Upper lobe of right lung (tissue), 1 donor: ENCODE data around the gene GPD1. TPM values are rescaled to one million over a fixed set of nuclear protein-coding genes. Genes with fewer than 3 reads are reported as not detected.
"Not testable (repeated sequence)": the region's sequence is repeated elsewhere in the genome, so short reads cannot be mapped to it uniquely, and the experiment has no call there.

ENCODE experiments used
- ATAC-seq: fragments of 200-7000 bp; cut with Tn5 transposase; one replicate; pipeline ENCODE4 v1.9.1; 2020; ENCODE audit warnings: mild to moderate bottlenecking, moderate library complexity
- DNase-seq: peaks from one replicate; pipeline ENCODE4 v3.0.0-alpha.2; 2020
- H3K27ac ChIP-seq: fragments of 200-600 bp; one replicate; pipeline ENCODE4 v1.8.0; 2022
- H3K27me3 ChIP-seq: fragments of 200-600 bp; one replicate; pipeline ENCODE4 v1.8.0; 2022; ENCODE audit warnings: mild to moderate bottlenecking
- H3K36me3 ChIP-seq: fragments of 200-600 bp; one replicate; pipeline ENCODE4 v1.8.0; 2022
- H3K4me1 ChIP-seq: fragments of 200-600 bp; one replicate; pipeline ENCODE4 v1.8.0; 2022
- H3K4me3 ChIP-seq: fragments of 200-600 bp; one replicate; pipeline ENCODE4 v1.8.0; 2022; ENCODE audit warnings: mild to moderate bottlenecking
- H3K9me3 ChIP-seq: fragments of 200-600 bp; one replicate; pipeline ENCODE4 v1.8.0; 2022
- intact Hi-C: fragments of 100-400 bp; cut with DNase I; formaldehyde crosslinking; loops from one replicate; pipeline ENCODE4 v1.11.0; 2022
- total RNA-seq: library from RNA; stranded (reverse); fragmentation: NEBNext Ultra II Directional; extraction: Animal tissue kit (Norgen Biotek cat#: 25700); gene quantifications from one replicate; pipeline ENCODE4 v1.2.1, GENCODE V29; 2021
- TF ChIP-seq, protein P1 (sequence below): fragments of 200-600 bp; IDR thresholded peaks from one replicate; pipeline ENCODE4 v1.8.0; 2022; ENCODE audit warnings: antibody characterized with exemption
- donor health status: DM: no; HTN: yes; CAD: no; lungs with severe emphysema.

The GPD1 gene
- total RNA-seq, 1 donor from 2014 or later, result 32.9 TPM

DNA sequence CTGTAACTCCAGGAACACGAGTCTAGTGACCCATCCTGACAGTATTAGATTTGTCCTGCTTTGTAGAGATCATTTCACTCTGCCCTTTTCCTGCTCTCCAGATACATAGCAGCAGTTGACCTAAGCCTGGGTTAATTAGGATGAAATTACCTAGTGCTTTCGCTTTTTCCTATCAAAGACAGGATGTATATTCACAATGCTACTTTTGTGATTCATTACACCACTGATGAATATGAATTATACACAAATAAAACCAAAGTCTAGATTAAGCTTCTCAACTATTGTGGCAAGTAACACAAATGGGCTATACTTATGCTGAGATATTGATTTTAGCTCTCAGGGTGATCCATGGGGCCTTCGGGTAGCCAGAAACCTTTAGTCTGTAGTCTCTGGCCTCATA lies 45.5 kb downstream of the GPD1 start:
- intact Hi-C loops, result no loop called here
- Histone ChIP-seq H3K4me3 (no peak overlapping the region), H3K36me3 (peaks cover 5% of the 10 kb centered on the region), H3K27ac (no peak overlapping the region), H3K9me3 (no peaks in the 10 kb centered on the region), H3K27me3 (no peaks in the 10 kb centered on the region), H3K4me1 (no peaks in the 10 kb centered on the region)
- ATAC-seq (no peak), DNase-seq (no peak)
- TF ChIP-seq, protein P1, sequence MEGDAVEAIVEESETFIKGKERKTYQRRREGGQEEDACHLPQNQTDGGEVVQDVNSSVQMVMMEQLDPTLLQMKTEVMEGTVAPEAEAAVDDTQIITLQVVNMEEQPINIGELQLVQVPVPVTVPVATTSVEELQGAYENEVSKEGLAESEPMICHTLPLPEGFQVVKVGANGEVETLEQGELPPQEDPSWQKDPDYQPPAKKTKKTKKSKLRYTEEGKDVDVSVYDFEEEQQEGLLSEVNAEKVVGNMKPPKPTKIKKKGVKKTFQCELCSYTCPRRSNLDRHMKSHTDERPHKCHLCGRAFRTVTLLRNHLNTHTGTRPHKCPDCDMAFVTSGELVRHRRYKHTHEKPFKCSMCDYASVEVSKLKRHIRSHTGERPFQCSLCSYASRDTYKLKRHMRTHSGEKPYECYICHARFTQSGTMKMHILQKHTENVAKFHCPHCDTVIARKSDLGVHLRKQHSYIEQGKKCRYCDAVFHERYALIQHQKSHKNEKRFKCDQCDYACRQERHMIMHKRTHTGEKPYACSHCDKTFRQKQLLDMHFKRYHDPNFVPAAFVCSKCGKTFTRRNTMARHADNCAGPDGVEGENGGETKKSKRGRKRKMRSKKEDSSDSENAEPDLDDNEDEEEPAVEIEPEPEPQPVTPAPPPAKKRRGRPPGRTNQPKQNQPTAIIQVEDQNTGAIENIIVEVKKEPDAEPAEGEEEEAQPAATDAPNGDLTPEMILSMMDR, result no peak

- Histone ChIP-seq H3K27ac (no peak overlapping the region), H3K4me1 (no peaks in the 10 kb centered on the region), H3K4me3 (no peak overlapping the region), H3K27me3 (no peaks in the 10 kb centered on the region), H3K9me3 (no peaks in the 10 kb centered on the region), H3K36me3 (peaks cover 5% of the 10 kb centered on the region)
- DNase-seq (no peak), ATAC-seq (no peak)
- TF ChIP-seq, protein P1, result no peak
- intact Hi-C loops, result no loop called here
These were observed 47.4 kb downstream of the GPD1 start for GRCh38 chr12:50151047-50151687.

GRCh38 chr12:50154947-50155346 lies 51.1 kb downstream of the GPD1 start:
- H3K9me3 ChIP-seq, intact Hi-C loops, H3K27me3 ChIP-seq, H3K4me1 ChIP-seq, H3K36me3 ChIP-seq, H3K27ac ChIP-seq, DNase-seq, ATAC-seq, H3K4me3 ChIP-seq: not testable (repeated sequence)

DNA sequence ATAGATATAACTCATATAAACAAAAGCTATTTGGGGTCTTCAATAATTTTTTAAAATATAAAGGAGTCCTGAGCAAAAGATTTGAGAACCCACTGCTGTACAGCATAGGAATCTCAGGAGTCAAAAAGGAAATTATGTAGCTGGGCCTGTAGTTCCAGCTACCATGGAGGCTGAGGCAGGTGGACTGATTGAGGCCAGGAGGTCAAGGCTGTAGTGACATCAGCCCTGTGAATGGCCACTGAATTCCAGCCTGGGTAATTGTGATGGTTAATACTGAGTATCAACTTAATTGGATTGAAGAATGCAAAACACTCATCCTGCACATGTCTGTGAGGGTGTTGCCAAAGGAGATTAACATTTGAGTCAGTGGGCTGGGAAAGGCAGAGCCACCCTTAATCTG lies 52.8 kb downstream of the GPD1 start:
- no peak overlapping the region for H3K4me3 ChIP-seq
- DNase-seq (no peak), ATAC-seq (no peak)
- H3K36me3 ChIP-seq, result peaks cover 5% of the 10 kb centered on the region
- no peak overlapping the region for H3K27ac ChIP-seq
- TF ChIP-seq, protein P1, result no peak
- intact Hi-C loops, result no loop called here
- no peaks in the 10 kb centered on the region for H3K4me1 ChIP-seq
- H3K27me3 ChIP-seq, result no peaks in the 10 kb centered on the region
- no peaks in the 10 kb centered on the region for H3K9me3 ChIP-seq

DNA sequence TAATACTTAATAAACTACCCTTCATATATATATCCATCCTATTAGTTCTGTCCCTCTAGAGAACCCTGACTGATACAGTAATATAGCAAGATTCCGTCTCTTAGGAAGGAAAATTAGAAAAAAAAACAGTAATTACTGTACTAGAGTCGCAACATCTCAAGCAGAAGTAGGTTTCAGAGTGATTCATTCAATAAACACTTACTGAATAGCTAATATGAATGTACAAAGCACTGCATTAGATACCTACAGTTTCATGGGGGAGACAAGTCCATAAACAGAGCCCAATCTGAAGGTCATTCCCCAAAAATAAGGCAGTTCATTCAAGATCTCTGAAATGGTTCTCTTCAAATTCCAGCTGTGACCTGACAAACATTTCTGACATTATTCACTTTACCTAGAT lies 53.5 kb downstream of the GPD1 start:
- peaks cover 5% of the 10 kb centered on the region for H3K36me3 ChIP-seq
- no peak overlapping the region for H3K27ac ChIP-seq
- intact Hi-C loops, result no loop called here
- no peaks in the 10 kb centered on the region for H3K9me3 ChIP-seq
- ATAC-seq (no peak), DNase-seq (no peak)
- TF ChIP-seq, protein P1, result no peak
- no peak overlapping the region for H3K4me3 ChIP-seq
- H3K4me1 ChIP-seq, result no peaks in the 10 kb centered on the region
- H3K27me3 ChIP-seq, result no peaks in the 10 kb centered on the region

- no peaks in the 10 kb centered on the region for H3K27me3 ChIP-seq
- ATAC-seq (no peak), DNase-seq (no peak)
- TF ChIP-seq, protein P1, result no peak
- no peak overlapping the region for H3K27ac ChIP-seq
- peaks cover 3% of the 10 kb centered on the region for H3K4me1 ChIP-seq
- no peak overlapping the region for H3K4me3 ChIP-seq
- intact Hi-C loops, result no loop called here
- H3K9me3 ChIP-seq, result no peaks in the 10 kb centered on the region
- H3K36me3 ChIP-seq, result no peaks in the 10 kb centered on the region
These were observed 56.8 kb downstream of the GPD1 start for GRCh38 chr12:50160643-50161042.

Other genes starting within 250 kb of the GPD1 start
- gene FAIM2, start 200.1 kb upstream of the GPD1 start, total RNA-seq, result 1.2 TPM
- gene AQP2, start 153.3 kb upstream of the GPD1 start, total RNA-seq, result not detected
- gene AQP5, start 142.1 kb upstream of the GPD1 start, total RNA-seq, result 14.3 TPM
- 0.35 TPM for gene AQP6, start 131.1 kb upstream of the GPD1 start, total RNA-seq
- gene RACGAP1, start 78.5 kb upstream of the GPD1 start, total RNA-seq, result 10.8 TPM
- 0.35 TPM for gene ASIC1, start 46.4 kb upstream of the GPD1 start, total RNA-seq
- 44.0 TPM for gene SMARCD1, start 18.7 kb upstream of the GPD1 start, total RNA-seq
- gene COX14, start 8.2 kb downstream of the GPD1 start, total RNA-seq, result 68.5 TPM
- gene CERS5, start 63.4 kb downstream of the GPD1 start, total RNA-seq, result 33.2 TPM
- 81.1 TPM for gene LIMA1, start 179.5 kb downstream of the GPD1 start, total RNA-seq